H9 (cell line): Measurements from ENCODE around the gene TTYH1. TPM values are rescaled to one million over a fixed set of nuclear protein-coding genes. Genes with fewer than 3 reads are reported as not detected.

Experiments used
- DNase-seq: peaks from one replicate; pipeline ENCODE4 v3.0.0-alpha.2; 2017
- H2AFZ ChIP-seq: one replicate; pipeline ENCODE4 v1.6.1; 2013; ENCODE audit warnings: mild to moderate bottlenecking, low read length, control low read depth, moderate library complexity
- H2AK5ac ChIP-seq: 2 replicates; pipeline ENCODE4 v1.6.1; 2013; ENCODE audit warnings: low read length, control low read depth, mixed read lengths; ENCODE audit not compliant: insufficient read length
- H2BK120ac ChIP-seq: one replicate; pipeline ENCODE4 v1.6.1; 2013; ENCODE audit warnings: low read depth, mild to moderate bottlenecking, low read length, control low read depth, inconsistent platforms; ENCODE audit not compliant: poor library complexity, severe bottlenecking
- H2BK12ac ChIP-seq: 2 replicates; pipeline ENCODE4 v1.6.1; 2013; ENCODE audit warnings: low read length, control low read depth, mixed read lengths, low read depth; ENCODE audit not compliant: insufficient read length
- H2BK15ac ChIP-seq: 2 replicates; pipeline ENCODE4 v1.6.1; 2013; ENCODE audit warnings: low read depth, low read length, control low read depth
- H2BK20ac ChIP-seq: one replicate; pipeline ENCODE4 v1.6.1; 2013; ENCODE audit warnings: low read depth, mild to moderate bottlenecking, low read length, control low read depth, inconsistent platforms; ENCODE audit not compliant: poor library complexity, severe bottlenecking
- H2BK5ac ChIP-seq: 2 replicates; pipeline ENCODE4 v1.6.1; 2013; ENCODE audit warnings: low read length, control low read depth, mixed read lengths; ENCODE audit not compliant: insufficient read length
- H3K14ac ChIP-seq: 2 replicates; pipeline ENCODE4 v1.6.1; 2013; ENCODE audit warnings: low read length, control low read depth; ENCODE audit not compliant: insufficient read depth
- H3K18ac ChIP-seq: 2 replicates; pipeline ENCODE4 v1.6.1; 2013; ENCODE audit warnings: low read depth, mild to moderate bottlenecking, mixed read lengths, low read length, control low read depth; ENCODE audit not compliant: insufficient read length
- H3K23ac ChIP-seq: 2 replicates; pipeline ENCODE4 v1.6.1; 2013; ENCODE audit warnings: low read length, control low read depth, mixed read lengths, low read depth; ENCODE audit not compliant: insufficient read length
- H3K23me2 ChIP-seq: 2 replicates; pipeline ENCODE4 v1.6.1; 2013; ENCODE audit warnings: low read depth, mild to moderate bottlenecking, mixed read lengths, low read length, control low read depth; ENCODE audit not compliant: insufficient read length, poor library complexity, severe bottlenecking
- H3K27ac ChIP-seq: 2 replicates; pipeline ENCODE4 v1.5.1; 2013; ENCODE audit warnings: low read length, control low read depth, mixed read lengths, low read depth; ENCODE audit not compliant: insufficient read length
- H3K27me3 ChIP-seq: 2 replicates; pipeline ENCODE4 v1.6.1; 2013; ENCODE audit warnings: low read length, control low read depth, inconsistent platforms; ENCODE audit not compliant: insufficient read depth
- H3K4ac ChIP-seq: 2 replicates; pipeline ENCODE4 v1.6.1; 2013; ENCODE audit warnings: low read depth, mild to moderate bottlenecking, control low read depth, inconsistent platforms, low read length, moderate library complexity
- H3K4me1 ChIP-seq: 2 replicates; pipeline ENCODE4 v1.6.1; 2013; ENCODE audit warnings: low read length, control low read depth, inconsistent platforms; ENCODE audit not compliant: insufficient read depth
- H3K4me2 ChIP-seq: 2 replicates; pipeline ENCODE4 v1.6.1; 2013; ENCODE audit warnings: low read length, control low read depth, mixed read lengths; ENCODE audit not compliant: insufficient read length, insufficient read depth
- H3K56ac ChIP-seq: 2 replicates; pipeline ENCODE4 v1.6.1; 2013; ENCODE audit warnings: low read depth, mild to moderate bottlenecking, mixed read lengths, low read length, control low read depth; ENCODE audit not compliant: insufficient read length
- H3K79me1 ChIP-seq: 2 replicates; pipeline ENCODE4 v1.6.1; 2013; ENCODE audit warnings: low read depth, mild to moderate bottlenecking, moderate library complexity, low read length, control low read depth, inconsistent platforms; ENCODE audit not compliant: insufficient read depth, poor library complexity, severe bottlenecking
- H3K79me2 ChIP-seq: 2 replicates; pipeline ENCODE4 v1.6.1; 2013; ENCODE audit warnings: low read length, control low read depth, inconsistent platforms; ENCODE audit not compliant: insufficient read depth
- H3K9ac ChIP-seq: 2 replicates; pipeline ENCODE4 v1.6.1; 2013; ENCODE audit warnings: low read length, control low read depth, mixed read lengths; ENCODE audit not compliant: insufficient read length; ENCODE audit errors: extremely low read depth
- H3K9me3 ChIP-seq: one replicate; pipeline ENCODE4 v1.6.1; 2013; ENCODE audit warnings: low read depth, low read length, inconsistent platforms; ENCODE audit not compliant: control insufficient read depth
- H3T11ph ChIP-seq: one replicate; pipeline ENCODE4 v1.6.1; 2013; ENCODE audit warnings: mild to moderate bottlenecking, low read length, control low read depth, inconsistent platforms
- H4K20me1 ChIP-seq: one replicate; pipeline ENCODE4 v1.6.1; 2013; ENCODE audit not compliant: control insufficient read depth, insufficient read length, insufficient read depth
- H4K5ac ChIP-seq: 2 replicates; pipeline ENCODE4 v1.6.1; 2013; ENCODE audit warnings: low read depth, mild to moderate bottlenecking, mixed read lengths, low read length, control low read depth; ENCODE audit not compliant: insufficient read length
- H4K8ac ChIP-seq: replicated peaks from 2 replicates; pipeline ENCODE4 v1.6.1; 2013; ENCODE audit warnings: low read length, control low read depth, mixed read lengths, low read depth; ENCODE audit not compliant: insufficient read length
- H4K91ac ChIP-seq: 2 replicates; pipeline ENCODE4 v1.6.1; 2013; ENCODE audit warnings: low read depth, mild to moderate bottlenecking, moderate library complexity, mixed read lengths, low read length, control low read depth; ENCODE audit not compliant: insufficient read length
- H3K27ac Mint-ChIP-seq, 3 experiments: 2 replicates in 2 of 3; 3 replicates in 1 of 3; pipeline ENCODE4 v1.8.0; 2020 to 2021; ENCODE audit warnings: mixed read lengths in 3 of 3, mild to moderate bottlenecking in 1 of 3, moderate library complexity in 1 of 3
- H3K27me3 Mint-ChIP-seq: 2 replicates; pipeline ENCODE4 v1.8.0; 2021; ENCODE audit warnings: low read depth, mild to moderate bottlenecking, moderate library complexity, mixed read lengths
- H3K36me3 Mint-ChIP-seq, 3 experiments: 2 replicates in 2 of 3; 3 replicates in 1 of 3; pipeline ENCODE4 v1.8.0; 2020 to 2021; ENCODE audit warnings: low read depth in 3 of 3, mixed read lengths in 3 of 3; ENCODE audit not compliant: insufficient read depth in 1 of 3
- H3K4me1 Mint-ChIP-seq, 2 experiments: 2 replicates each; pipeline ENCODE4 v1.8.0; 2020; ENCODE audit warnings: mixed read lengths in 2 of 2
- H3K4me3 Mint-ChIP-seq, 2 experiments: 2 replicates in 1 of 2; 3 replicates in 1 of 2; pipeline ENCODE4 v1.8.0; 2020 to 2021; ENCODE audit warnings: mild to moderate bottlenecking in 2 of 2, mixed read lengths in 2 of 2, moderate library complexity in 1 of 2
- H3K9me3 Mint-ChIP-seq, 2 experiments: 2 replicates in 1 of 2; 3 replicates in 1 of 2; pipeline ENCODE4 v1.8.0; 2020; ENCODE audit warnings: mild to moderate bottlenecking in 2 of 2, mixed read lengths in 2 of 2, moderate library complexity in 1 of 2
- WGBS: extraction: QIAGEN DNeasy Blood & Tissue Kit; methylation state at CpG from one replicate; pipeline ENCODE4 v1.1.7; 2013; ENCODE audit warnings: missing lambda C conversion rate, low lambda C conversion rate, mixed read lengths; ENCODE audit not compliant: insufficient read length; ENCODE audit errors: extremely low coverage; 5-methylcytosine and 5-hydroxymethylcytosine counted together
- total RNA-seq: library from RNA; stranded (reverse); gene quantifications from 2 replicates; pipeline ENCODE4 v1.2.1, GENCODE V29; 2021
- TF ChIP-seq, protein P1 (sequence below): fragments of 200-600 bp; sonication (generic); conservative IDR thresholded peaks from 3 replicates; pipeline ENCODE4 v1.8.0; 2021; ENCODE audit warnings: antibody characterized with exemption, mild to moderate bottlenecking

Gene TTYH1
- total RNA-seq, 1 experiment from 2014 or later, result 47.1 TPM

DNA sequence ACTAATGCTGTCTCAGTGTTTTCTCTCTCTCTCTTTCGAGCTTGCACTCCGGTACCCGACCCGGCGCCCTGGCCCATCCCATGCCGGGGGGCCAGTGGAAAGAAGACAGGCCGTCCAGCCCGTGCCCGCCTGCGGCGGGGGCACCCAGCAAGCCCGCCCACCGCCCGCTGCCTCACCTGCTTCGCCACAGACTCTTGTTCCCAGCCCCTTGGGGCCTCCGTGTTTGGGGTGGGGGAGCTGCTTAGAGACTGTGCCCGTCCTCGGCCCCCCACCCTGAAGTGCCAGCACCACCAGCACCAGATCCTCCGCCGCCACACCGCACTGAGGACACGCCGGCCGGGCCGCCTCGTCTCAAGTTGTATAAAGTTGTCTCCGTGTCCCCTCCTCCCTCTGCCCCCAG, 45.9 kb downstream of the TTYH1 start:
- H3K9ac ChIP-seq, result no peak overlapping the region
- no peaks in the 10 kb centered on the region for H3K79me2 ChIP-seq
- H3K18ac ChIP-seq, result no peak overlapping the region
- H2BK120ac ChIP-seq, result no peak overlapping the region
- H3K4me1 ChIP-seq, result no peaks in the 10 kb centered on the region
- no peak overlapping the region for H3K14ac ChIP-seq
- no peaks in the 10 kb centered on the region for H3K9me3 ChIP-seq
- no peak overlapping the region for H2AFZ ChIP-seq
- Mint-ChIP-seq H3K27me3 (peaks cover 10% of the 10 kb centered on the region), H3K9me3 (peaks cover 2 to 3% of the 10 kb centered on the region in 2 experiments; a peak in 1 of 5 replicates), H3K36me3 (peaks cover 22 to 54% (median 51%) of the 10 kb centered on the region in 3 experiments; a peak in 6 of 7 replicates), H3K27ac (peak overlapping the region in 1 of 3 experiments; percentile 68; a peak in 1 of 7 replicates), H3K4me1 (peaks cover 7% of the 10 kb centered on the region in 2 experiments; a peak in 3 of 4 replicates), H3K4me3 (peak overlapping the region in 1 of 2 experiments; percentile 73; a peak in 2 of 5 replicates)
- no peak overlapping the region for H4K8ac ChIP-seq
- no CpG with 5 or more reads among the region's 27 CpGs for WGBS
- DNase-seq, result no peak
- H2BK12ac ChIP-seq, result no peak overlapping the region
- no peak overlapping the region for H2BK20ac ChIP-seq
- H3K27ac ChIP-seq, result no peak overlapping the region
- no peak overlapping the region for H2BK5ac ChIP-seq
- H4K91ac ChIP-seq, result no peak overlapping the region
- H3K4ac ChIP-seq, result no peak overlapping the region
- H3K27me3 ChIP-seq, result no peaks in the 10 kb centered on the region; the same call in 1 of the 2 replicates
- no peaks in the 10 kb centered on the region for H3K79me1 ChIP-seq
- peaks cover 11% of the 10 kb centered on the region for H3K23me2 ChIP-seq
- H3T11ph ChIP-seq, result no peak overlapping the region
- no peak overlapping the region for H4K5ac ChIP-seq
- H3K56ac ChIP-seq, result no peak overlapping the region
- no peak overlapping the region for H2BK15ac ChIP-seq
- no peak overlapping the region for H3K4me2 ChIP-seq
- TF ChIP-seq, protein P1, sequence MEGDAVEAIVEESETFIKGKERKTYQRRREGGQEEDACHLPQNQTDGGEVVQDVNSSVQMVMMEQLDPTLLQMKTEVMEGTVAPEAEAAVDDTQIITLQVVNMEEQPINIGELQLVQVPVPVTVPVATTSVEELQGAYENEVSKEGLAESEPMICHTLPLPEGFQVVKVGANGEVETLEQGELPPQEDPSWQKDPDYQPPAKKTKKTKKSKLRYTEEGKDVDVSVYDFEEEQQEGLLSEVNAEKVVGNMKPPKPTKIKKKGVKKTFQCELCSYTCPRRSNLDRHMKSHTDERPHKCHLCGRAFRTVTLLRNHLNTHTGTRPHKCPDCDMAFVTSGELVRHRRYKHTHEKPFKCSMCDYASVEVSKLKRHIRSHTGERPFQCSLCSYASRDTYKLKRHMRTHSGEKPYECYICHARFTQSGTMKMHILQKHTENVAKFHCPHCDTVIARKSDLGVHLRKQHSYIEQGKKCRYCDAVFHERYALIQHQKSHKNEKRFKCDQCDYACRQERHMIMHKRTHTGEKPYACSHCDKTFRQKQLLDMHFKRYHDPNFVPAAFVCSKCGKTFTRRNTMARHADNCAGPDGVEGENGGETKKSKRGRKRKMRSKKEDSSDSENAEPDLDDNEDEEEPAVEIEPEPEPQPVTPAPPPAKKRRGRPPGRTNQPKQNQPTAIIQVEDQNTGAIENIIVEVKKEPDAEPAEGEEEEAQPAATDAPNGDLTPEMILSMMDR, result no peak
- H4K20me1 ChIP-seq, result no peaks in the 10 kb centered on the region
- H2AK5ac ChIP-seq, result no peak overlapping the region
- H3K23ac ChIP-seq, result no peak overlapping the region
